LHCN-M2 (cell line): Measurements from ENCODE around the gene NELL1. TPM values are rescaled to one million over a fixed set of nuclear protein-coding genes. Genes with fewer than 3 reads are reported as not detected.

Experiments
- DNase-seq: peaks from one replicate; pipeline ENCODE4 v3.0.0-alpha.2; 2012; ENCODE audit warnings: low read depth
- total RNA-seq: library from RNA; depleted of rRNA; stranded (reverse); fragments of >200 nt; gene quantifications from 2 replicates; pipeline ENCODE4 v1.2.3, GENCODE V29; 2014

NELL1 gene
- total RNA-seq, 1 experiment from 2014 or later: not detected

GRCh38 chr11:21480240-21480639 is 810.9 kb downstream of the NELL1 start:
- DNase-seq: no peak

- no peak for DNase-seq
Measured at GRCh38 chr11:21481255-21481654, 811.9 kb downstream of the NELL1 start.

DNA sequence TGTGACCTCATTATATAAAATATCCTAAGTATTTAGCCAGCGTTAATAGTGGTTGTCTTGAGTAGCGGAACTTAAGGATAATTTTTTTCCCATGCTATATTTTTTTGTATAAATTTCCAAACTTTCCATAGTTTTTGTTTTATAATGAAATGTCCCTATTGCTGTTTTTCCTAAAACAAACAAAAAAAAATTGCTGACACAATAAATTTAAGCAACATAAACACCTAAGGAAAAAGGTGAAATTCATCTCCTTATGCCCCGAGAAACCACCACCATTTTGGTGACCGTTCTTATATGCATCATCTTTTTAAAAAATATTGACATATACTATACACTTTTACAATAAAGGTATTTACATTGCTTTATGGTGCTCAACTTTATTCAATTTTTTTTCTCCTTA is 814.7 kb downstream of the NELL1 start:
- DNase-seq: no peak

DNA sequence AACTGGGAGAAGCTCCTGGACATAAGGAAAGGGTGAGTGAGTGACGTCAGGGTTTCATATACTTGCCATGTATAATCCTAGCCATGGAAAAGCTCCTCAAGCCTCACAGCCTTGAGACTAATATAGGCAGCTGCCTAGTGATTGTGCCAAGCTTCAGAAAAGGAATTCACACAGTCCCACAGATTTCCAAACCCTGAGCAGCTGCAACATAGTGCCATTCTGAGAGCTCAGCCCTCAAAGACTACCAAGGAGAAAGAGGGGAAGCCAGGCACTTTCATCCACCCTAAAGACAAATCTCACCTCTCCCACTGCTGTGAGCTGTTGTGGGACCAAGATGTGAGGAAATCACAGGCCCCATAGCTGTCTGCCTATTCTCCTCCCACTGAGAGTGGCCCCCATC is 815.6 kb downstream of the NELL1 start:
- DNase-seq: no peak

GRCh38 chr11:21485426-21485825 is 816.0 kb downstream of the NELL1 start:
- DNase-seq: no peak

DNA sequence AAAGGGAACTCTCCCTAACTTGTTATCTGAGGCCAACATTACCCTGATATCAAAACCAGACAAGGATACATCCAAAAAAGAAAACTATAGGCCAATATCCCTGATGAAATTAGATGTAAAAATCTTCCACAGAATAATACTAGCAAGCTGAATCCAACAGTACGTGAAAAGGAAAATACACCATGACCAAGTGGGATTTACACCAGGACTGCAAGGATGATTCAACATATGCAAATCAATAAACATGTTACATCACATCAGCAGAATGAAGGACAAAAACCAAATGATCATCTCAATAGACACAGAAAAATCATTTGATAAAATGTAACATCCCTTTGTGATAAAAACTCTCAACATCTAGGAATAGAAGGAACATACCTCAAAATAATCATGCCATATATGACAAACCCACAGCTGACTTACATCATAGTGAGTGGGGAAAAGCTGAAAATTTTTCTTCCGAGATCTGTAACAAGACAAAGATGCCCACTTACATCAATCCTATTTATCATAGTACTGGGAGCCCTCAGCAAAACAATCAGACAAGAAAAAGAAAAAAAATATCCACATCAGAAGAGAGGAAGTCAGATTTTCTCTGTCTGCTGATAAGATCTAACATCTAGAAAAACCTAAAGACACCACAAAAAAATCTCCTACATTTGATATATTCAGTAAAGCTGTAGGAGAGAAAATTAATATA is 820.2 kb downstream of the NELL1 start:
- no peak for DNase-seq

DNA sequence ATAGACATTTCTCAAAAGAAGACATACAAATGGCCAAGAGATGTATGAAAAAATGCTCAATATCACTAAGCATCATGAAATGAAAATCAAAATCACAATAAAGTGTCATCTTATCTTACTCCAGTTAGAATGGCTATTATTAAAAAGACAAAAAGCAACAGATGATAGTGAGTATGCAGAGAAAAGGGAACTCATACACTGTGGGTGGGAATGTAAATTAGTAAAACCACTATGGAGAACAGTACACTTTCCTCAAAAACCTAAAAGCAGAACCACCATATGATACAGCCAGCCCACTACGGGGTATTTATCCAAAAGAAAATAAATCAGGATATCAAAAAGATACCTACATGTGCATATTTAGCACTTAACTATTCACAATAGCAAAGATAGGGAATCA is 823.5 kb downstream of the NELL1 start:
- no peak for DNase-seq

GRCh38 chr11:21494946-21495345 is 825.6 kb downstream of the NELL1 start:
- no peak for DNase-seq

- no peak for DNase-seq
Measured at GRCh38 chr11:21495879-21496278, 826.5 kb downstream of the NELL1 start.

DNA sequence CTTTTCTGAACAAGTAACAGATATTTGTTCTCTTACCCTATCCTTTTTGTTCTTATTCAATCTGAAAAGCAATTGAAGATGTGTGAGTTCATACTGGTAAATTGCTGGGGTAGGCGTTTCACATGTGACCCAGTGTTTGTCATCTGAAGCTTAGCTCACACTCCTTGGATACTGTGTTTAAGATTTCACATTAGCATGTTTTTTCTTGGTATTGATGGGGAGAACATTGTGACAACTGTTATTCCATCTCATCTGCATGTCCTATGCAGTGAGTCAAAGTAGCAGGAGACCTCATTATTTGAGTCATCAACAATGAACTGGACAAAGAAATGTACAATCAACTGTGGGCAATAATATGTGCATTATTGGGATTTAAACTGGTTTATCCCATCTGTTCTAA is 831.9 kb downstream of the NELL1 start:
- no peak for DNase-seq

- DNase-seq: no peak
Measured at GRCh38 chr11:21505070-21505469, 835.7 kb downstream of the NELL1 start.

GRCh38 chr11:21511835-21512440 is 842.6 kb downstream of the NELL1 start:
- no peak for DNase-seq

GRCh38 chr11:21514316-21514715 is 844.9 kb downstream of the NELL1 start:
- no peak for DNase-seq

- no peak for DNase-seq
Measured at GRCh38 chr11:21520244-21520643, 850.9 kb downstream of the NELL1 start.

- DNase-seq: no peak
Measured at GRCh38 chr11:21529187-21529586, 859.8 kb downstream of the NELL1 start.

- no peak for DNase-seq
Measured at GRCh38 chr11:21534288-21534687, 864.9 kb downstream of the NELL1 start.

DNA sequence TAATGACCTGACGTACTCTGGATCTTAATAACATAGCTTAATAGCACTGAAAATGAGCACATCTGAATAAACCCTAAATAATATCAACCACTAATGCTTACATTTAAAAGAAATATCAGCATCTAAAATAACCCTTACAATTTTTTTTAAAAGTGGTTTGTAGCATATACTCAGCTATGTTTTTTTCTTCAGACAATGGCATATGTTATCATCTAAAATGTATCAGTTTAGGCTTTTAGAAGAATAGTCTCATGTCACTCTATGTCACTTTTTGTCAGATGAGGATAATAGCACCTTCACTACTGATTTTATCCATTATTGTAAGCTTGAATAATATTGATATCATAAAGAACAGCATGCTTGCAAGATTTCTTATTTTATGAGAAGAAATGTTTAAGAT is 868.6 kb downstream of the NELL1 start:
- no peak for DNase-seq

DNA sequence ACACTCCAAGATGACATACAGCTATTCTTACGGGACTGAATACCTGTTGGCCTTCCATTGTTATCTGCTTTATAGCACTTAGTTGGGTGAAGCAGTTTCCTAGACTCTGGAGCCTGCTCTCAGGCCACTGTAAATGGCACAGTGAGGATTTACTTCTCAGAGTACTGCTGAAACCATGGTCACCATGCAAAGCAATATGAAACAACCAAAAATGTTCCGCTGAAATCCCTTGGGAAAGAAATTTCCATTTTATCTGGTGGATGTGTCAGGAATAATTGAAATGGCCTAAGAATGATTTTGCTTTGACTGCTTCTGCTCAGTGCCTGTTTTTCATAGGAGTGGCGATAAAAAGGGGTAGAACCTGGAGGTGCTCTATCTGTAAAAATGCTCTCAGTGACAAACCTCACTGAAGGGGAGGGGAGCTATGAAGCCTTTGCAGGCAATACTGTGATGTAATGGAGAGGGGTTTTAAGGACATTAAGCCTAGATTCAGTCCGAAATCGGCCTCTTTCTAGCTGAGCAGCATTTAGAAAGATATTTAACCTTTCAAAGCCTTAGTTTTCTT is 871.9 kb downstream of the NELL1 start:
- DNase-seq: no peak

DNA sequence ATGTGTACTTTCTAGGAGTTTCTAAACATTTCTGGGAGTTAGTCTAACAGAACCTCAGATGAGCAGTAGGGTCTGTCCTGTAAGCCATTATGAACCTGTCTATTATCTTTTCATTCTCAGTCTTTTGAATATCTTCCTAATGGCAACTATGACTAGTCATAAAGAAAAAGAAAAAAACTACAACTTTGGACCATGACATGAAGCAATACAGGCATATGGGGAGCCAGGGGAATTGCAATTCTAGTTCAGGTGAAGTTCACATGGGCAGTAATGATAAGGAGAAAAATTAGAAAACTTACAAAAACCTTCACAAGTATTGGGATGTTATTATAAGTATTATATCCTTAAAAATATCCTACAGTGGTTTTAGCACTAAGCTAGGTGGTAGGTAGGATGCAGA is 874.5 kb downstream of the NELL1 start:
- DNase-seq: no peak

DNA sequence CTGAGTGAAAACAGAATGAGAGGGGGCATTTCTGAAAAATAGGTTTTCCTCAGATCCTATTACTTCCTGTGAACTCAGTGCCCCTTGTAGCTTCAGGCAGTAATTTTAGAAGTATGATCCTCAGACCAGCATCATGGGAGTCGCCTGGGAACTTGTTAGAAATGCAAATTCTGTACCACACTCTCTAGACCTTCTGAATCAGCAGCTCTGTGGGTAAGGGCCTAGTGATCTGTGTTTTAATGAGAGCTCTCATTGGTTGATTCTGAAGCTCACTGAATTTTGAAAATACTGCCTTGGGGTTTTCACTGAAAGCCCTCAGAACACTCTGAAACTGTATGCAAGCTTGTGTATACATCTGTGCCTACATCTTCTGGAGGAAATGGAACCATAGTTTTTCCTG is 876.3 kb downstream of the NELL1 start:
- DNase-seq: no peak

DNA sequence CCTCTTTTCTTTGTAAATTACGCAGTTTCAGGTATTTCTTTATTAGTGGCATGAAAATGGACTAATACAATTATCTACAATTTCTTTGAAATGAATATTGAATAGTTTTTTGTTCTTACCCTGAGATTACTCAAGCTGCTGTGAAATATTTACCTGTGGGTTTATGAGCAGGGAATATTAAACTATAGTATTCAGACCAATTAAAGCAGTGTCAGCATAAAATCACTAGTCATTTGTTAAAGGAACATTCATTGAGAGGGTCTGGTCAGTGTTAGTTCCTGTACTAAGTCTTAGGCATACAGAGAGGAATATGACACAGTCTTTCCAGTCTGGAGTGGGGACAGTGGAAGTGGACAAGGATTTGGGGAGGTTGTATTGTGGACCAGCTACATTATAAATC is 877.3 kb downstream of the NELL1 start:
- DNase-seq: no peak

DNA sequence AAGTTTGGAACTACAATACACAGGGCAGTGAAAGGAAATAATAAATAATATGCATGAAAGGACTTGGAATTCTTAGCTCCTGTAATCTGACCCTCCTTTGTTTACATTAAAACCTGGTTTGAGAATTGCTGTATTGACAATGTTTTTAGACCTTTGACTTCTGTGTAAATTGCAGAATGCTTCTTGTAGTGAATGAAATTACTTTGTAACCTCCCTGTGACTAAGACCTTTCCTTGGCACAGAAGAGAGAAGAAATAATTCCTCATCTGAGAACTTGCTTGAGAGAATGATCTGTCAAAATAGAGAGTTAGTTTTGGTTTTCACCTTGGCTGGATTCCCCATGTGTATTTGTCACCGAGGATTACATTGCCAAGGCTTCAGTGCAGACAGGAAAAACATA is 883.5 kb downstream of the NELL1 start:
- no peak for DNase-seq

- no peak for DNase-seq
Measured at GRCh38 chr11:21553795-21554194, 884.4 kb downstream of the NELL1 start.
